Measurements from ENCODE around the gene PDE10A.
"Not testable (repeated sequence)": the region's sequence is repeated elsewhere in the genome, so short reads cannot be mapped to it uniquely, and the experiment has no call there.

The PDE10A gene

DNA sequence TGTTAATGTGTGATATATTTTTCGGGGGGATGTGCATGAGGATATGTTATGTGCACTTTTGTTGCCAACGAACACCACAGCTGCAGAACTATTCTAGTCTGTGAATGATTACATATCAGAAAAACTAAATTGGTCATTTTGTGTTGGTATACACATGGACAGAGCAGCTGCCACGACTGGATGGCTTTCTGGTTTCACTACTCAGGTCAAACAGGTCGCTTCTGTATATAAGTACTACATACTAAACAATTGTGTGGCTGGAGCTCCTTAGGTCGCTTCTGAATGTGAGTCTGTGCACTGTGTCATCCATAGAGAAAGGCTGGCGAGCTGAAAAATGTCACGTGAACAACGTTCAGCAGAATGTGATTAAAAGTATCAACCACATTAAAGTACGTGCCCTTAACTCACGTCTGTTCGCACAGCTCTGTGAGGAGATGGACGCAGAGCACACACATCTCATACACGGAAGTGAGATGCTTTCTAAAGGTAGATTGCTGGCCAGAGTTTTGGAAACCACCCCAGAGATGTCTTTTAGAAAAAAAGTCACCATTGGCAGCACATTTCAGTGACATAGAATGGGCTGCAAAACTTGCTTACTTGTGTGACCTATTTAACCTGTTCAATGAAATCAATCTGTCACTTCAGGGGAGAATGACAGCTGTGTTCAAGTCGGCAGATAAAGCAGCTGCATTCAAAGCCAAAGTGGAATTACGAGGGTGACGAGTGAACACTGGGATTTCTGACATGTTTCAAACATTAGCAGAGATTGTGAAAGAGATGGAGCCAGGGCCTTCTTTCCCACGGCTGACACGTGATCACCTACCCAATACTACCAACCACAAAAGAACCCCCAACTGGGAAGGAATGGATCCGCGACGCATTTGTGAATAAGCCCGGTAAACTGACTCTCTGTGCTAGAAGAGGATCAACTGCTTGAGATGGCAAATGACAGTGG, 176.6 kb downstream of the PDE10A start:
- no peak for DNase-seq (ENCODE audit: low read depth in 1 of 2, low spot score in 1 of 2)

DNA sequence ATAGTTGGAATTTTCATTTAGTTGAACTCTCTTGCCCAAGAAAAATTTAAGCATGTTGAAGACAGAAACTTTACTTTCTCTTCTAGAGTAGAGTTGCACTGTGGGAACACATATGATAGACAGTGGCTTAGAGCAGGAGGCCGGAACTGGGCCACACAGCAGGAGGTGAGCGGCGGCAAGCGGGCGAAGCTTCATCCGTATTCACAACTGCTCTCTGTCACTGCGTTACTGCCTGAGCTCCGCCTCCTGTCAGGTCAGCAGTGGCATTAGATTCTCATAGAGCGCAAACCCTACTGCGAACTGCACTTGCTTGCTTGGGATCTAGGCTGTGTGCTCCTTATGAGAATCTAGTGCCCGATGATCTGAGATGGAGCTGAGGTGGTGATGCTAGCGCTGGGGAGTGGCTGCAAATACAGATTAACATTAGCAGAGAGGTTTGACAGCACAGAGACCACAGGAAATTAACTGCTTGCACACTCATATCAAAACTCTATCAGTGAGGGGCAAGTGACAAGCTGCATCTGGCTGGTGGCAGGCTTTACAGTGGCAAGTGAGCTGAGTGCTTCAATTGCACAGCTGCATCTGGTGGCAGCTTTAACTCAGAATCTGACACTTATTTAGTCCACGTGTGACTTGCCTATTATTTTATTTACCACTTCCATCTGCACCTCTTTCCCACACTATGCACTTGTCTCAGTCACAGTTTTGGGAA, 178.7 kb downstream of the PDE10A start:
- no peak for DNase-seq (ENCODE audit: low read depth in 1 of 2, low spot score in 1 of 2)

DNA sequence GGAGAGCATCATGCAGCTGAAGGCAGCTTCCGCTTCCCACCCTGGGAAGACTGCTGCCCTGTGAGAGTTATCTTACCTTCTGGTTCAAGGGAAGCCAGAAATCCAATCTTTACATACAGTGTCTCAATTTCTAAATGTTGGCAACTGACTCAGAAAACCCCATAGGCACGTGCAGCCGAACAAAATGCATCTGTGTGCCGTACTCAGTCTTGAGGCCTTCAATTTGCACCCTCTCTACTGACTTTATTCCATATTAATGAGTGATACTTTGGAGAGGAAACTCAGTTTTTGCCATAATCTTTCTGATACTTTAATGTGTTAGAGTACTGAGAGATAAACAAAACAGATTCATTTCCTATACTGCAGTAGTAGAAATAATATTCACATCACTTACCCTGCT, 181.1 kb downstream of the PDE10A start:
- DNase-seq (ENCODE audit: low read depth in 1 of 2, low spot score in 1 of 2), result no peak

DNA sequence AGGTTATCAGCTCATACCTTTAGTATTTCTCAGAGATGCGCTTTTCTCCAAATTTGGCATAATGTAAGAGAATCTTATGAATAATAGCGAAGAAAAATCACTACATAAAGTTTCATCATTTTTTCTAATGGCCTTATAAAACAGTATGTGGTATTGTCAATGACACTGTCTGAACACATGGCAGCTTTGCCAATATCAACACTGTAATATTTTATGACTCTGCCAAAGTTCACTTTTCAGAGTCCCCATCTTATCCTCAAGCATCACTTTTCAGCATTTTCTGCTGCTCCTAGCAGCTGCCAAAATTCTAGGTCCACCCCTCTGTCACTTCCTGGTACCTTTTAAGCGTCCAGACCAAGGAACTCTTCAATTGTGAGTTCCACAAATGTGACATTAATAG, 182.1 kb downstream of the PDE10A start:
- DNase-seq (ENCODE audit: low read depth in 1 of 2, low spot score in 1 of 2), result no peak

DNA sequence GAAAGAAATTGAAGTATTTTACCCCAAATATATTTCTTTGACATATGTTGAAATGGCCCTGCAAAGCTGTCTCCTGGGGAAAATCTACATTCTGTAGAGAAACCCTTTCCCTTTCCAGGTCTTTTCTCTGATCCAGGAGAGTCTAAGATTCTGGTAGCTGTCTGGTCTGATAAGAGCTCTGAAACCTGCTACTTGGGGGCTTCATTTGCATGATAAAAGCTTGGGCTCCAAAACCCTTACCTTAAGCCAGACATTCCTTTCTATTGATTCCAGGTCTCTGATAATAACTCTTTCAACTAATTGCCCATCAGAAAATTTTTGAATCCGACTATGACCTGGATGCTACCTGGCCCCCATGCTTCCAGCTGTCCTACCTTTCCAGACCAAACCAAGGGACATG, 184.5 kb downstream of the PDE10A start:
- DNase-seq (ENCODE audit: low read depth in 1 of 2, low spot score in 1 of 2), result no peak

DNA sequence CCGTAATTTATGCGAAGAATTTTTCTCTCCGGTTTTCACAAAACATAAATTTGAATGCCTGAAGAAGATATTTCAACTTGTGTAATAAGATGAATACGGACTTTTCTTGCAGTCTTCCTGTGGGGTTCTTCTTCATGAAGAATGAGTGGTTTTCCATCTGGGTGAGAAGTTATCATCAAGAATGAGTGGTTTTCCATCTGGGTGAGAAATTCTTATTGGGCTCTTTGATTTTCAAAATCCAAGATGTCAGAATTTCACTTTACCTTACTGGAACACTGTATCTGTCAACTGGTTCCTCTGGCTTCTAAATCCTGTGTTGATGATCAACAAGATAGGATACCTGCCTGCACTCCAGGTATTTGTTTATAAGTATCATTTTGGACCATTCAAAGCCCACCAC, 193.6 kb downstream of the PDE10A start:
- DNase-seq (ENCODE audit: low read depth in 1 of 2, low spot score in 1 of 2), result no peak

DNA sequence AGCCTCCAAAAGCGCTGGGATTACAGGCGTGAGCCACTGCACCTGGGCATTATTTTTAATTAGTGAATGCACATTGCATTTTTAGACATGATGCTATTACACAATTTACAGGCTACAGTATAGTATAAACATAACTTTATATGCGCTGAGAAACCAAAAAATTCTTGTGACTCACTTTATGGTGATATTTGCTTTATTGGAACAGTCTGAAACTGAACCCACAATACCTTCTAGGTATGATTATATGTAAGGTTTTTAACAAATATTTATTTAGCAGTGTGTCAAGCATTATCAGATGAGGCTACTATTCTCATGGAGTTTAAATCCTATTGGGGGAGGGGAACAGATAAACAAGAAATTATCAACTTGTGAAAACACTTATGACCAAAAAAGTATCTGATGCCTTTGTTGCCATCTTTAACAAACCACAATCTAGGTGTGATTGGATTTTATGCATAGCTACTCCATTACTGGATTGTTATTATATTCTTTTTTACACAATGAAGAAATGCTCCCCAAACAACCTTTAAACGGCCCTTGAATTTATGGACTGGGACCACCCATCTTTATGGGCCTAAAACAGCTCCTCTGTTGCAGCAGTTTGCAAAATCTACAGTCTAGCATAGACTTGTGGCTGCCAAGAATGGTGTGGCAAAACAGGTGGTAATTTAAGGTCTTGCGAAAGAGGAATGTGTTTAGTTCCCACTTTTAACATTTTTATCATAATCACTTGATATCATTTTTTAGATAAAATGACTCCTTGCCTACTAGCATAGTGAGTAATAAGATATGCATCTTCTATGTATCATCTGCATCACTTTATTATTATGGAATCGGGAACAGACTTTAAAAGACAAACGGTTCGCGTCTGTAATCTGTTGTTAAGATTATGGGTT, 194.5 kb downstream of the PDE10A start:
- no peak for DNase-seq (ENCODE audit: low read depth in 1 of 2, low spot score in 1 of 2)

DNA sequence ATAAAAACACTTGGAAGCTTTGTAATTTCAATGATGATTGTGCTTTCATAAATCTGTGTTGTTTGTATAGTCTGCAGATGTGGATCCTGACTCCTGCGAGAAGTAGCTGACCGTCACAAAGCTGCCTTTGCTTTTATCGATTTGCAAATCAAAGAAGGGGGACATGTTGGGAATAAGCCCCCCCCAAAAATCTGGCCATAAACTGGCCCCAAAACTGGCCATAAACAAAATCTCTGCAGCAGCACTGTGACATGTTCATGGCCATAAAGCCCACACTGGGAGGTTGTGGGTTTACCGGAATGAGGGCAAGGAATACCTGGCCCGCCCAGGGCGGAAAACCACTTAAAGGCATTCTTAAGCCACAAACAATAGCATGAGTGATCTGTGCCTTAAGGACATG, 199.5 kb downstream of the PDE10A start:
- DNase-seq (ENCODE audit: low read depth in 1 of 2, low spot score in 1 of 2), result not testable (repeated sequence)

DNA sequence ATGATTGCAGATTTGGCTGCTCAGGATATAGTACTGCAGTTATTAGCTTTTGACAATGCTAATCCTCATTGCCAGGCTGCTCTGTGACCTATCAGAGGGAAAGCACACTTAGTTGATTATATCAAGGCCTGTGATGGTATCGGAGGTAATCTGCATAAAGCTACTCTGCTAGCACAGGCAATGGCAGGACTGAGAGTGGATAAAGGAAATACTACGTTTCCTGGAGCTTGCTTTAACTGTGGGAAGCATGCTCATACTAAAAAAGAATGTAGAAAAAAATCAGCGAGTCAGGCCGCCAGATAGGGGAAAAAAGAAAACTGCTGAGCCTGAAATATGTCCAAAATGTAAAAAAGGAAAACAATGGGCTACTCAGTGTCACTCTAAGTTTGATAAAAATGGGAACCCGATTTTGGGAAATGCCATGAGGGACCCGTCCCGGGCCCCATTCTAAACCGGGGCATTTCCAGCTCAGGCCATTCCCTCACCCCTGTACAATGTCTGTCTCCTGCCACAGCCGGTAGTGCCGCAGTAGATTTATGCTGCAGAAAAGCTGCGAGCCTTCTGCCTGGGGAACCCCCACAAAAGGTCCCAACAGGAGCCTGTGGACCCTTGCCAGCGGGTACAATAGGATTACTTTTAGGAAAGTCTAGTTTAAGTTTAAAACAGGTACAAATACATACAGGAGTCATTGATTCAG, 203.3 kb downstream of the PDE10A start:
- DNase-seq (ENCODE audit: low read depth in 1 of 2, low spot score in 1 of 2), result not testable (repeated sequence)

DNA sequence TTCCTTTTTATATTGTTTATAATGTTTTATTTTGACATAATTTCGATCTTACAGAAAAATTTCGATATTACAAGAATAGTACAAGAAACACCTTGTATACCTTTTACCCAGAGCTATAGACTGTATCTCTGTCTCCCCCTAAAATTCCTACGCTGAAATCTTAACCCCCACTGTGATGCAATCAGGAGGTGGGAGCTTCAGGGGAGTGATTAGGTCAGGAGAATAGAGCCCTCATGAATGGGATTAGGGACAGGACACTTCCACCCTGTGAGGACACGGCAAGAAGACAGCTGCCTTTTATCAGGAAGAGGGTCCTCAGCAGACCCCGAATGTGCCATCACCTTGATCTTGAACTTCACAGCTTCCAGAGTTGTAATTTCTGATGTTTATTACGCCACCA, 204.9 kb downstream of the PDE10A start:
- DNase-seq (ENCODE audit: low read depth in 1 of 2, low spot score in 1 of 2), result no peak

DNA sequence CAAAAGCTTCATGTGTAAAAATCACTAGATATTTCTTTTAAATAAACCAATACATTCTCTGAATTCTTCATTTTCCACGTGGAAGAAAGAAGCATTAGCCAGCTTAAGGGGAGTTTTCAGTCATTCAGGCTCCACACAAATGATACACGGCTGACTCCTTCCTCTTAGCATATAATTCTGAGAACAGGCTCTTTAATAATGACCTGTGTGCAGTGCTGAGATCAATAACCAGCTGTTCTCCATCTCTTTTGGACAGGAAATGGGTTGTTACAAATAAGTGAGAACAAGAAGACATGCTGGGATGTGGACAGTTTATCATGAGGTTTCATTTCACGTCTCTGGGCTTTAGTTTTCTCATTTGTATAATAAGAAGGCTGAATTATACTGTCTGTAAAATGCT, 206.8 kb downstream of the PDE10A start:
- no peak for DNase-seq (ENCODE audit: low read depth in 1 of 2, low spot score in 1 of 2)

DNA sequence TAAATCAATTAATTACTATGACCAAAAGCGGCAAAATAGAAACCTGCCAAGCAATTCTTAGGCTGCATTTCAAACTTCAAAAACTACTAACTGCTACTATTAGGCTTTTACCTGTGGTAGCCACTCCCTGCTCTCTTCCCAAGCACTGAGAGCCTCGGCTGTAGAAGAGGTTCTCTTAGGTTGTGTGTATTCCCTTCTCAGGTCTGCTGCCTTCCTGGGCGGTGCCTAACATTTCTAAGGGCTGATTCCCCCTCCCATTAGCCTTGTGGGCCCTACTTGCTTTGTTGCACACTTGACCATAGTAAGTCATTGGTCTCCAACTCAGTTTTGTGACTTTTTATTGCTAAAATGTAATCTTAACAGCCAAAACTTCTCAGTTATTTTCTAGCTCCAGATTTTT, 207.6 kb downstream of the PDE10A start:
- DNase-seq (ENCODE audit: low read depth in 1 of 2, low spot score in 1 of 2), result no peak

DNA sequence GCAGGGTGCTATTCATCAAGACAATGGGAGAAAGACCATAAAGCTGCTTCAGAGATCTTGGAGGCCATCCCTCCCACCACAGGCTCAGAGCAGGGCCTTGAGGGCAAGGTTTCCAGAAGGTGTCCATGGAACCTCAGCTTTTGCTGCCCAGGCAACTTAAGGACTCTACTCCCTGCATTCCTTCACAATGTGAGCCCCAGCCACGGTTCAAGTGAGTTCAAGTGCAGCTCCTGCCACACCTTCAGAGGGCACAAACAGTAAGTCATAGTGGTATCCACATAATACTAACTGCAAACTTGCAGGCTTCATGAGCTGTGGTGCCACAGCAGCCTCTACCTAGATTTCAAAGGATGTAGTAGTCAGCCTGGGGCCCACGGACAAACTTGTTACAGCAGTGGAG, 209.6 kb downstream of the PDE10A start:
- no peak for DNase-seq (ENCODE audit: low read depth in 1 of 2, low spot score in 1 of 2)

DNA sequence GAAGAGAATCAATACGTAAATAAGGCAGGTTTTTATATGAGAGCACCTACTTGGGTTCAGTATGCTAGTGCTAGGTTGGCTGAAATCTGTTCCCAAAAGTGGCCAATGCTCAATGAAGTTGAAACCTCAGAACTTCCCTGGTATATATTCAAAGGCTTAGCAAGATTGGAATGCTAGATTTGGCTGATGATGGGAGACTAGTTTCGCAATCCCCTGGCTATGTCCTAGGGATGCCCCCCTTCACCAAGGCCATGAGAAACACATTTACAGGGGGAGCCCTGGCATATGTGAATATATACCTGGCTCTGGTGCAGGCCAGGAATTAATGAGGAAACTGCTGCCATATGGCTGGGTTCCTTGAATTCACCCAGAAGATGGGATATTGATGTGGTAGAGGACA, 211.2 kb downstream of the PDE10A start:
- no peak for DNase-seq (ENCODE audit: low read depth in 1 of 2, low spot score in 1 of 2)

DNA sequence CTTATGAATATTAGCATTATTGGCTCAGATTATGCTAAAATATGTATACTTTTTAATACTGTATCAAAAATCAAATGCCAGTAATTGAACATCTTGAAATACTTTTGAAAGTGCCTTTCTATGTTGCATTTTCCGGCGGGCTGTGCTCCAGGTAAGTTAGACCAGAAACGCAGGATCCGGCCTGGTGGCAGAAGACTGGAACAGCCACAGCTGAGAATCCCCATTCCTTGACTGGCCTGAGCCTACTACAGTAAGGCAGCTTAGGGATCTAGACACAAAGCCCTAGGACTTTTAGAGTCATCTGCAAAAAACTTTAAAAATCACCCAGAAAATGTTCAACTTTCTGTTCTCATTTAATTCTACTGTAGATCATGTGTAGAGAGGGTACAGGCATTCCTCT, 214.8 kb downstream of the PDE10A start:
- DNase-seq (ENCODE audit: low read depth in 1 of 2, low spot score in 1 of 2), result no peak

DNA sequence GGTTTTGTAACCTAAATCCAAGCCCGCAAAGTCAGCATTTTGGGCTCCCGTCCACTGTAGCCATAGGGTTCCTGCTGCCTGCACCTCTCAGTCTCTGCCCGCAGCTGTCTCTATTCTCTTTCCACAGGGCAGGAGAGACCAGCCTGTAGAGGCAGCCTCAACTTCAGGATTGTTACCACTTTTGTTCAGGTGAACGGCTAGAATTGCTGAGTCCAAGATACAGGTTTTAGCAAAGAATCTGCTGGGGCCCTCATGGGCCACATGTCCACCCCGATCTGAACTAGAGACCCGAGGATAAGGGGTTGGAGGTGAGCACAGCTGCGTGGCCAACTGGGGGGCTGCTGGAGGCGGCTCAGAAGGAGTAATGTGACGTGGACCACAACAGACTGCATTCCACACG, 215.9 kb downstream of the PDE10A start:
- DNase-seq (ENCODE audit: low read depth in 1 of 2, low spot score in 1 of 2), result no peak

DNA sequence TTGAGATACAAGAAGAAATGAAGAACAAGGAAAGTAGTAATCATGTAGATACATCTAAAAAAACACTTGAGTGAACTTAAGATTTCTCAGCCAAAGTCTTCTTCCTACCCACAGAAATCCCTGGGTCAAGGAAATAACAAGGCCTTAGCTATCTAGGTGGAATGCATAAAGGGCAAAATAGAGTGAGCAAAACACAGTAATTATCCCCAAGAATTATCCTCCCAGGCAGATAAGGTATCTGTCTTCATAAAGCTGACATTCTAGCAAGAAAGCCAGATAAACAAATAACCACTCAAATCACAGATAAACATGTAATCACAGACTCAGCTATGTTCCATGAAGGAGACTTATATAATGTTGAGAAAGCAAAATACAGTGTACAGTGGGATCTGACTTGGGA, 216.7 kb downstream of the PDE10A start:
- no peak for DNase-seq (ENCODE audit: low read depth in 1 of 2, low spot score in 1 of 2)

DNA sequence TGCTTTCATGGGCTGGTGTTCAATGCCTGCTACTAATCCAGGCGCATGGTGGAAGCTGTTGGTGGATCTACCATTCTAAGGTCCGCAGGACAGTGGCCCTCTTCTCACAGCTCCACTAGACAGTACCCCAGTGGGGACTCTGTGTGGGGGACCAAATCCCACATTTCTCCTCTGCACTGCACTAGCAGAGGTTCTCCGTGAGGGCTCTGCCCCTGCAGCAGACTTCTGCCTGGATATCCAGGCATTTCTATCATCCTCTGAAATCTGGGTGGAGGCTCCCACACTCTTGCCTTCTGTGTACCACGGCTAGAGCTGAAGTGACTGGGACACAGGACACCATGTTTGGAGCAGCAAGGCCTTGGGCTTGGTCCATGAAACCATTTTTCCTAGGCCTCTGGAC, 219.6 kb downstream of the PDE10A start:
- no peak for DNase-seq (ENCODE audit: low read depth in 1 of 2, low spot score in 1 of 2)

DNA sequence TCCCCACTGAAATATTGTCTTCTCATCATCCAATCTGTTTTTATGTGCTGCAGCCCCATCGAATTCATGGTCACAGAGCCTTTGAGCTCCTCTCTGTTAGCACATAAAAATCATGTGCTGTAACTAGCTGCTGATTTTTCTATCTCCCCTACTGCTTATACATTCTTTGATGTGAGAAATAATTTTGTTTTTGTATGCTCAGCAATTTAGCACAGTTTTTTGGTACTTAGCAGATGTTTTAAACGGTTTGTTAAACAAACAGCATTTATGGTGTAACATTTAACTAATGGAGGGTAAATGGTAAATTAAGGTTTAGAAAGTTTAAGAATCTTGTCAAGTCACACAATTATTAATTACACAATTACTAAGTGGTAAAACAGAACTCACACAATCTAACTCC, 221.9 kb downstream of the PDE10A start:
- DNase-seq (ENCODE audit: low read depth in 1 of 2, low spot score in 1 of 2), result no peak

DNA sequence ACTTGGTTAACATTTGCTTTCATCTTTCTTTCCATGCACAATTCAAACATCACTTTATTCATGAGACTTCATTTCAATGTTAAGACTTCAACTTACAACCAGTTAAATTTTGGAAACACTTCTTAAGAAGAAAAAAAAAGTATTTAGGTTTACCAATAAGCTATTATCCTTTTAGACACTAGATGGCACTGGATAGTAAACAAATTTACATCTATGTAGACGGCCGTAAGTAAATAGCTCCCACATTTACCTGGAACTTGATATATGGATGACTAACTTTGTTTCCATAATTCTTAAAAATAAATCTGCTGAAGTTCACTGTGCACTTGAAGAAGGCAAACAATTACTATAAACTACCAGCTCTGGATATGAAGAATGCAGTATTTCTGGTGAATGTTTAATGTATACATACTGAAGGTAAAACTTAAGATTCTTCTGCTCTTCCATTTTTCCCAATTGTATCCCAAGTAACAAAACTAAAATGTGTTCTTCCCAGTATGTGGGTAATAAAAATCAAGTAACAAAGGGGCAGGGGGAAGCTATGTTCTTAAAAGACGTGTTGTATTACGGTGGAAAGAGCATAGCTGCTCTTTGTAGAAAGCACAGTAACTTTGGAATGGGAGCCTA, 223.0 kb downstream of the PDE10A start:
- no peak for DNase-seq (ENCODE audit: low read depth in 1 of 2, low spot score in 1 of 2)

Measured in activated T-helper 1 cell treated with anti-CD3 and anti-CD28 coated beads, Interleukin-2, amount 50 U/mL, for 16 hours (primary cell).